SK-N-SH (cell line): ENCODE data around the gene SYNE2.

Experiments used
- CTCF ChIP-seq: fragments of 200-600 bp; sonication (generic); IDR thresholded peaks from 2 replicates; pipeline ENCODE4 v1.6.1; 2017; ENCODE audit warnings: antibody characterized with exemption, mild to moderate bottlenecking, moderate library complexity
- FOXM1 ChIP-seq: IDR thresholded peaks from 2 replicates; pipeline ENCODE4 v1.4.0; 2012; ENCODE audit warnings: low read depth, mild to moderate bottlenecking
- GABPA ChIP-seq: IDR thresholded peaks from 2 replicates; pipeline ENCODE4 v1.4.0; 2012; ENCODE audit warnings: low read depth, mild to moderate bottlenecking
- POLR2AphosphoS5 ChIP-seq: IDR thresholded peaks from 2 replicates; pipeline ENCODE4 v1.6.1; 2012; ENCODE audit warnings: low read depth, low read length
- REST ChIP-seq: IDR thresholded peaks from 2 replicates; pipeline ENCODE4 v1.6.1; 2012; ENCODE audit warnings: mild to moderate bottlenecking, low read depth, low read length, moderate library complexity
- USF1 ChIP-seq: IDR thresholded peaks from 2 replicates; pipeline ENCODE4 v1.4.0; 2012; ENCODE audit warnings: low read depth, borderline replicate concordance

GRCh38 chr14:64225151-64225757 is 372.4 kb downstream of the SYNE2 start:
- TF ChIP-seq REST: no peak
- no peak for TF ChIP-seq CTCF
- no peak for TF ChIP-seq POLR2AphosphoS5
- no peak for TF ChIP-seq FOXM1
- TF ChIP-seq USF1: no peak
- no peak for TF ChIP-seq GABPA
